T-helper 2 cell treated with Interferon-gamma antibody and Interleukin-4, amounts not matched to agents 100 ng/mL and 5 ng/mL, for 36 hours (primary cell): ENCODE measurements around the gene PLEKHB2. TPM values are rescaled to one million over a fixed set of nuclear protein-coding genes. Genes with fewer than 3 reads are reported as not detected.

Source experiments
- intact Hi-C: fragments of 100-400 bp; cut with micrococcal nuclease; formaldehyde crosslinking; loops from one replicate; pipeline ENCODE4 v1.15.1; 2023
- total RNA-seq: library from RNA; stranded (reverse); gene quantifications from 2 replicates; pipeline ENCODE4 v1.2.3, GENCODE V29; 2022

The PLEKHB2 gene
- total RNA-seq, 1 donor from 2014 or later: 69.9 TPM

DNA sequence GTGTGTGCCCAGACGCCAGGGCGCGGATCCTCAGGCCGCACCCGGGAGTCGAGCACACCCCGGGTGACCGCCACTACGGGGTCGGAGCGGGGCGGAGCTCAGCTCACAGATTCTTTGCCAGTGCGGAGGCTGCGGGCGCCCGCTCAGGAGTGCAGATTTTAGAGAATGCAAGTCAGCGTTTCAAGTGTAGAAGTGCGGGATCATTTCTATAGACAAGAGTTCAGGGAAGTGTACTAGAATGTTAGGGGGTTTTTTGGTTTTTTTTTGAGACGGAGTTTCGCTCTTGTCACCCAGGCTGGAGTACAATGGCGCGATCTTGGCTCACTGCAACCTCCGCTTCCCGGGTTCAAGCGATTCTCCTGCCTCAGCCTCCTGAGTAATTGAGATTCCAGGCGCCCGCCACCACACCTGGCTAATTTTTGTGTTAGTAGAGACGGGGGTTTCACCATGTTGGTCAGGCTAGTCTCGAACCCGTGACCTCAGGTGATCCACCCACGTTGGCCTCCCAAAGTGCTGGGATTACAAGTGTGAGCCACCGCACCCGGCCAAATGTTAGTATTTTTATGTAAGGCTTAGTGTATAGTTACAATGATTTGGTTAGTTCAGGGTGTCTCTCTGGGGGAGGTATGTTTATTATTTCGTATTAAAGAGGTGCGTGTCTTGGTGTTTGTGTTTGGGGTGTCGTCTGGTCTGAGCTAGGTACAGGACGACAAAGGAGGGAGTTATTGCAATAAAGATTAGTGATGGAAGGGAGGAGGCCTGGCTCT lies 11.3 kb upstream of the PLEKHB2 start:
- intact Hi-C loops: loop anchor here (1.0 to 5.0 kb wide), 5 partner anchors 10 to 752 kb away; partner anchors contain the start of genes GPR148, IMP4 and MZT2A

DNA sequence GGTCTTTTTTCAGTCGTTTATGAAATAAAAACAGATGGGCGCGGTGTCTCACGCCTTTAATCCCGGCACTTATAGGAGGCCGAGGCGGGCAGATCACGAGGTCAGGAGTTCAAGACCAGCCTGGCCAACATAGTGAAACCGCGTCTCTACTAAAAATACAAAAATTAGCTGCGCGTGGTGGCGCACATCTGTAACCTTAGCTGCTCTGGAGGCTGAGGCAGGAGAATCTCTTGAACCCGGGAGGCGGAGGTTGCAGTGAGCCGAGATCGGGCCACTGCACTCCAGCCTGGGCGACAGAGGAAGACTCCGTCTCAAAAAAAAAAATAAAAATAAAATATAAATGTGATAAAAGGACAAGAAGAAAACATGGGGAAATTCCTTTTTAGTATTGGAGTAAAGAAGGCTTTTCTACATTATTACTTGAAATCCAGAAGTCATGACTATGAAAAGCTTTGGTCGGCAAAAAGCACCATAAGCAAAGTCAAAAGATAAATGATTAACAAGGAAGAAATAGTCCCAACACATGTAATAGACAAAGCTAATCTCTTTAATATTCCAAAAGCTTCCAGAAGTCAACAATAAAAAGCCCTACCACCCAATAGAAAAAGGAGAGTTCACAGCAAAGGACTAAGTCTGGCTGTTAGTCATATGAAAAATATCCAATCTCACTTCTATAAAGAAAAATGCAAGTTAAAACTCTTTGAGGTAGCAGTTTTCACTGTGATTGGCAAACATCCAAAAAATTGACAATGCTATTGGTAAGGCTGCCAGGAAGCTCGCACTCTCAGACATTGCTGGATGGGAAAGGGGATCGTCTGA lies 10.5 kb upstream of the PLEKHB2 start:
- intact Hi-C loops: loop anchor here (5.0 kb wide), 2 partner anchors 367 to 752 kb away; partner anchors contain the start of genes GPR148 and IMP4

DNA sequence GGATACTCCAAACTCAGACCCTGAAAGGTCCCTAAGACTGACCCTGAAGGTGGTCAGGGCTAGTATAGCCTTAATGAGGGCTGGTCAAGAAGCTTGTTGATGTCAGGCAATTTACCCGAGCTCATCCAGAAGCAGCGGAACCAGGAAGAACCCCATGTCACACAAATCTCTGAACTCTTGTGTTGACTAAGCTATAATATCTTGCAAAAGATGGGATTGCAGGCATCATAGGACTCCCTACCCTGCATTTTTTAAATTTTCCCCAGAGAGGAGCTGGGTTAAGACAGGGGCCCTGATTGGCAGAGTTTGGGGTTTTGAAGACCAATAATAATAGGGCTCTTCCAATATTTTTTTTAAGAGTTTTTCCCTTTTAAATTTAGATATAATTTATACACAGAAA lies 2.0 kb upstream of the PLEKHB2 start:
- intact Hi-C loops: no loop called here

DNA sequence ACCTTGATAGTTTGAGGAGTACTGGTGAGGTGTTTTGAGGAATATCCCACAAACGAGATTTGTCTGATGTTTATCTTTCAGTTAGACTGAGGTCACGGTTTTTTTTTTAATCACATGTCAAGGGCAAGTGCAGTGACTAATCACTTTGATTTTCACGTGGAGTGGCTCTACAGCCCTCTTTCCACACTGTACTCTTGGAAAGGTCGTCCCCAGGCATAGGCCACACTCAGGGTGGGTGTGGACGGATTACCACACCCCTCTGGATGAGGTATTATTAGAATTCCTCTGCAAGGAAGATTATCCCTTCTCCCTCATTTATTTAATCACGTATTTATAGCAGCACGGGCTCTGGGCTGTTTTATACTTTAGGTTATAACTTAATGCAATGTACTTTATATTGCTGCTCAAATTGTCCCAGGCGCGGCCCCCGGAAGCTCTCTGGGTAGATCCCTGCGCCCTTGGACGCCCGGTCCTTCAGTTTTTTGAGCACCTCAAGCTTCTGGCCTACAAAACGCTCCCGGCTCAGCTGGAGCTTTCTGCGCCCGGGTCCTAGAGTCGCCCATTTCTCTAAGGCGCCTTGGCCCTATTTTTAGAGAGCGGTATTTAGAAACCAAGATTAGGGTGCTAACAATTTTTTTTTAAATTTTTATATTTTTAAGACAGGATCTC lies 515 bp upstream of the PLEKHB2 start:
- intact Hi-C loops: loop anchor here (1.0 to 5.0 kb wide), 3 partner anchors 11 to 388 kb away; partner anchors contain the start of genes FAM168B and MZT2A

DNA sequence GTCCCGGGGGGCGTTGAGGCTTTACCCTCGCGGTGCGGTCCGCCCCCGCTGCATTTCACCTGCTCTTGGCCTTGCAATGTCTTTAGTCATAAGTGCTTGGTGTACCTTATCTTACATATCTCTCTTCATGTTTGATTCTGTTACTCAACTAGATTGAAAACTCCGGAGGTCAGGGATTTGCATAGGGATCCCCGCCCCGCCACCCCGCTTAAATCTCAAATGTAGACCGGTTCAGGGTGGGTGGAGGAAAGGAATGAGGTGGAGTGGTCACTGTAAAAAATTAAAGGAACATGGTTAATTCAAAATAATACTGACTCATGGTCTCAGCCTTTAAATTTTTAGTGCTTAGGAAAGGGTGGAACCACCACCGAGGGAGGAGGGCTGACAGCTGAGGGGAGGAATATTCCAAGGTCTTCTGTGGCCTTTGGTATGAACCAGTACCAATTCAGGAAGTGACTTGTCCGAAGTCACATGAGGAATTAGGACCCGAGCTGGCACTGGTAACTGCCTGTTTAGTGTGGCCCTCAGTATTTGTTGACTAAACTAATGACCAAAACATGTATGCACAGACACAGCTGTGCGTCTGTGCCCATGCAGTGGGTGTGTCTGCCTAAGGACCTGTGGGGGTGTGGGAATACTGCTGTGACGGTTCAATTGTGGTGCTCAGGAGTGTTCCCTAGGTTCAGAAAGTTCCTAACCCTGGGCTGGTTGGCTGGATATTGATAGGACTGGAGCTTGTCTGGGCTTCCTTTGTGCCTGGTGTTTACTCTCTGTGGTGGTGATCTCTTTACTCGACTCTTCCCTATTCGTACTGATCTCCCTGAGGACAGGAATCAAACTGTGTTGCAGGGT lies 1.0 kb downstream of the PLEKHB2 start:
- intact Hi-C loops: loop anchor here (1.0 to 5.0 kb wide), 3 partner anchors 9 to 387 kb away; partner anchors contain the start of gene MZT2A

DNA sequence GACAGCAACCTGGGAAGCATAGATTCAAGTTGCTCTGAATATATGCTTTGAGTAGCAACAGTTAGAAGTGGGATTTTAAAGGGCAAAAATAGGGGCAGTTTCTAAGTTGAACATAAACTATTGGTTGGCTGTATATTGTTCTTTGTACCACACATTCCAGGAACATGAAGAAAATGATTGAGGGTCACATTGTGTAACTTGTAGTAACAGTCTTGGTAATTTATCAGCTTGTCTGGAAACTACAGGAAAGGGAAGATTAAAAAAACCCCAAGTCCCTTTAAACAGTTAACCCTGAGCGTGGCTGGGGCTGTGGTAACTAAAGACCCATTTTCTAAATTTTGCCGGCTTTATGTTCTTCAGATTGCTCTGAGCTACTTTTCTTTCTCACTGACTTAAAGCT lies 7.4 kb downstream of the PLEKHB2 start:
- intact Hi-C loops: no loop called here

DNA sequence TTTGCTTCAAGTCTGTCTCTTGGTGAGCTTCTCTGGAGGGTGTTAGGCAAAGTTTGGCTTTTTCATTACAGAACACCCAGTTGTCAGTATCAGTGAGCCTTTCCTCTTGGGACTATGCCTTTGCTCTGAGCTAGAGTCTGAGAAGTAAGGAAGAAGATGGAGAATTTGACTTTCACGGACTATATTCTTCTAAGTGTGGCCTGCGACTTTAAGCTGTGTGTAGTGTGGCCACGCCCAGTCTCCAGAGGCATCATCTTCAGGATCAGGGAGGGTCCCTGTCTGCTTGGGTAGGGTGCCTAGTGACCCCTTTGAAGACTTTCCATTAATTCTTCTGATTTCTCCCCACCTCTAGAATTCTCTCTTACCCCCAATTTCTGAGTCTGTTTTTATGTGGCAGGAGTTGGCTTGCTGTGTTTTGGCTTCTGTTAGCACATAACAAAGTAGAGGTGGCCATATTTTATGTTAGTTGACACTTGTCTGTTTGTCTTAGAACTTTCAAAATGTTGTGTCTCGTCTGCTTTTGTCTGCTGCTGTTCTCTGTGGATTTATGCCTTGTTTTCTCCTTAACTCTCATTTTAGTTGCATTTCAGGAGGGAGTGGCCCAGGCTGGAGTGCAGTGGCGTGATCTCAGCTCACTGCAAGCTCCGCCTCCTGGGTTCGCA lies 8.6 kb downstream of the PLEKHB2 start:
- intact Hi-C loops: no loop called here

DNA sequence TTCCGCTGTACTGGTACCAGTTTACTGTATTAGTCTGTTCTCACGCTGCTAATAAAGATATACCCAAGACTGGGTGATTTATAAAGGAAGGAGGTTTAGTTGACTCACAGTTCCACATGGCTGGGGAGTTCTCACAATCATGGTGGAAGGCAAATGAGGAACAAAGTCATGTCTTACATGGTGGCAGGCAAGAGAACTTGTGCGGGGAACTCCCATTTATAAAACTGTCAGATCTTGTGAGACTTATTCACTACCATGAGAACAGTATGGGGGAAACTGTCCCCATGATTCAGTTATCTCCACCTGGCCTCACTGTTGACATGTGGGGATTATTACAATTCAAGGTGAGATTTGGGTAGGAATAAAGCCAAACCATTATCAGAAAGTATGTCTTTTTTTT lies 9.8 kb downstream of the PLEKHB2 start:
- intact Hi-C loops: loop anchor here (1.0 kb wide), 1 partner anchor 9 kb away; no protein-coding TSS in a partner anchor

DNA sequence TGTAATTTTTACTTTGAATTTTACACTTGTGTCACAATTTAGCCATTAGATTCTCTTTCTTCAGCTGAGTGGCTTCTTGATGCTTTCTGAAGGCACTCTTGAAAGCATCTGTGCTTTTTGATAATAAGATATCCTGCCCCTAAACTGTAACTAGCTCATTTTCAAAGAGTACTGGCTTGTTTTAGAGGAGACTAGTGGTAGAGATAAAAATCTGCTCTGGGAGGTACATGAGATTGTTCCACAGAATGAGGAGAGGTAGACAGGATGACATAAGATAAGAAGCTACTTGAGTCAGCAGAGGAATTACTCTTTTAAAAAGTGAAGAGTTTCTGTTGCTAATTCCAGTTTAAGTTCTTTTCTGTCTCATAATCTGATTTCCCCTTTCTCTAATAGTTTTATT lies 10.6 kb downstream of the PLEKHB2 start:
- intact Hi-C loops: loop anchor here (1.0 kb wide), 1 partner anchor 9 kb away; no protein-coding TSS in a partner anchor

DNA sequence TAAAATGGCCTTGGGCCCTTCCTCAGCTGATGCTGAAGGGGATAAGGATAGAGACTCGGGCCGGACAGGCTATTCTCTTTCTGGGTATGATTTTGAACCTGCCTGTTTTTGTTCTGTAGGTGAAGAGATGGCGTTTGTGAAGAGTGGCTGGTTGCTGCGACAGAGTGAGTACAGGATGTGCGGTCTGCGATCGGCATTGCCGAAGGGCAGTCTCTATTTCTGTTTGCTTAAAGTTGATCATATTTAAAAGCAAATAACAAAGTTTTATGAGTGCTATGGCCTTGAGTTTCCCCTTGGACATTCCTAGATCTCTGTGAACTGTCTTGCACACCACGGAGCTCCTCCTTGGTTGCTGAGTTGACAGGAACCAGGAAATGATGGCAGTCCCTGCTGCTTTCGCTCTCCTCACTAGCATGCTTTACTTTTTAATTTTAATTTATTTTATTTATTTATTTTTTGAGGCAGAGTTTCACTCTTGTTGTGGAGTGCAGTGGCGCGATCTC lies 15.7 kb downstream of the PLEKHB2 start:
- intact Hi-C loops: no loop called here

DNA sequence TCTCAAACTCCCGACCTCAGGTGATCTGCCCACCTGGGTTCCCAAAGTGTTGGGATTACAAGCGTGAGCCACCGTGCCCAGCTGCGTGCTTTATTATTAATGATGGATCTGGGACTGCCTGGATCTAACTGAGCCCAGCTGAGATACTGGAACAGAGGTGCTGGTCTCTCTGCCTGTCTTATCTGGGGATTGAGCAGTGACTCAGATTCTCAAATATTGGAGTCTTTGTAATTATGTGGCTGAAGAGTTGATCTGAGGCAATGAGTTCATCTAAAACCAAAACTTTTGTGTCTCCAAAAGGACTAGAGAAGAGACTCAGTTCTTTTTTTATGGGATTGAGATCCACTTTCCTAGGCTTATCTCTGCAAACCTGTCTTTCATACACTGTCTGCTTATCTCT lies 16.3 kb downstream of the PLEKHB2 start:
- intact Hi-C loops: no loop called here

DNA sequence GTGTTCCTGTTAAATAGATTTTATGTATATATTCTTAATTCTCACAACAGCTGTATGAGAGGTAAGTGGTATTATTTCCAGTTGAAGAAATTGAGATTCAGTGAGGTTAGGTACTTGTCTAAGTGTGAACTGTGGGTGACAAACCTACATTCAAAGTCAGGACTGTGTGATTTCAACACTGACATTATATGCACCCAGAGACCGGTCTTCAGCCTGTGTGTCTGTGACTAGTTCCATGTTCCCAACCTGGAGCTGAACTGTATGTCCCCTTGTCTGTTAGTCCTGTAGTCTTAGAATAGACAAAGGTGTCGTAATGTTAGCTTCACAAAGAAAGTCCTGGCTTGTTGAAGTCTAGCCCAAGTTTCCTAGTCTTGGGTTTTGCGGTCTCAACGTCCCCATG lies 17.4 kb downstream of the PLEKHB2 start:
- intact Hi-C loops: no loop called here

DNA sequence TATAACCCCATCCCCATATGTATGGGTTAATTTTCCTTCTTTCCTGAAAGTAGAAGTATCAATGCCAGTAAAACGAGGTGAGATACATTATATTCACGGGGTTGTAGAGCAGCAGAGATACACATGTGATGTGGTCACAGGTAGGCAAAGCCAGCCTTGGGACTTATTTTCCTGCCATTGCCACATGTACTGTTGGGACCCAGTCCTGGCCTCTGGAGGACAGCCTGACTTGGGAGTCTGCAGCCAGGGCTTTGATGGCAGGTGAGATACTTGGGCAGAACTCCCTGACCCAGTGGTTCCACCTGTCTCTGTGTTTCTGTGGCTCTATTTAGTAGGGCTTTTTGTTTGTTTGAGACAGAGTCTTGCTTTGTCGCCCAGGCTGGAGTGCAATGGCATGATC lies 18.1 kb downstream of the PLEKHB2 start:
- intact Hi-C loops: no loop called here

DNA sequence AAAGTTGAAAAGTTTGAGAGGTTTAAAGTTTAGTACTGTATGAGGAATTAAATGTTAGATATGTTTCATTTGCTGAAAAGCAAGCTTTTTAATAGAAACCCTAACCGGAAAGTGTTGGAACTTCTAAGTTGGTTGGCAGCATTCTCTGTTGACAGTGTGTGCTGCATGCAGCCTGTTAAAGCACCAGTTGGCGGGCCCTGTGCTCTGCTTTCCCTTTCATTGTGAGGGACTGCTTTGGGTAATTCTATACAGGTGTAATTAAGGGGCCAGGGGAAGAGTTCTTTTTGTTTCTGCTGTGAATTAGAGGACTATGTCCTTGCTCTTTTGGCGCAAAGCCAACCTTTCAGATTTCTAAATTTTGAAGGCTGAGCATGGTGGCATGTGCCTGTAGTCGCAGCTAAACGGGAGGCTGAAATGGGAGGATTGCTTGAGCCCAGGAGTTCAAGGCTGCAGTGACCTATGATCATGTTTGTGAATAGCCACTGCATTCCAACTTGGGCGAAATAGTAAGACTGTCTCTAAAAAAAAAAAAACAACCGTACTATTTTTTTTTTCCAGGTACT lies 20.1 kb downstream of the PLEKHB2 start:
- intact Hi-C loops: no loop called here

DNA sequence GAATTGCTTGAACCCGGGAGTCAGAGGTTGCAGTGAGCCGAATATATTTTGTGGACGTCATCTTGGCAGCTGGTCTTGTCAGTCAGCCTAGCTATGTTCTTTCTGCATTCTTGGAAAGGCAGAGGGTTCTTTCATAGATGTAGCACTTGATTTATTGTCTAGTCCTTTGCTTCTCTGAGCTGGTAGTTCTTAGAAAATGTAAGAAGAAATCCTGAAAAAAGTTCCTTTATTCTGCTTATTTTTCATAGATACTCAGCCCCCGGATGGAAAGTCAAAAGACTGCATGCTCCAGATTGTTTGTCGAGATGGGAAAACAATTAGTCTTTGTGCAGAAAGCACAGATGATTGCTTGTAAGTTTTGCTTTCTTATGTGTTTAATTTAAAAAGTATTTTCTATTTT lies 21.3 kb downstream of the PLEKHB2 start:
- intact Hi-C loops: no loop called here

DNA sequence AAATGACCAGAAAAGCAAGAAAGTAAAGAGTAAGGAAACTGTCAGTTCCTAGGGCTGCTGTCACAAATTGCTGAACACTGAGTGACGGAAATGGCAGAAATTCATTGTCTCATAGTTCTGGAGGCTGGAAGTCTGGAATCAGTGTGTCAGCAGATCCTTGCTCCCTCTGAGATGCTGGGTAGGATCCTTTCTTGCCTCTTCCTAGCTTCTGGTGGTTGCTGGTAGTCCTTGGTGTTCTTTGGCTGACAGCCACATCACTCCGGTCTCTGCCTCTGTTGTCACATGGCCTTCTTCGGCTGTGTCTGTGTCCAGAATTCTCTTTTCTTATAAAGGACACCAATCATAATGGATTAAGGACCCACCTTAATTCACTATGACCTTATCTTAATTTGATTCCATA lies 21.9 kb downstream of the PLEKHB2 start:
- intact Hi-C loops: no loop called here

DNA sequence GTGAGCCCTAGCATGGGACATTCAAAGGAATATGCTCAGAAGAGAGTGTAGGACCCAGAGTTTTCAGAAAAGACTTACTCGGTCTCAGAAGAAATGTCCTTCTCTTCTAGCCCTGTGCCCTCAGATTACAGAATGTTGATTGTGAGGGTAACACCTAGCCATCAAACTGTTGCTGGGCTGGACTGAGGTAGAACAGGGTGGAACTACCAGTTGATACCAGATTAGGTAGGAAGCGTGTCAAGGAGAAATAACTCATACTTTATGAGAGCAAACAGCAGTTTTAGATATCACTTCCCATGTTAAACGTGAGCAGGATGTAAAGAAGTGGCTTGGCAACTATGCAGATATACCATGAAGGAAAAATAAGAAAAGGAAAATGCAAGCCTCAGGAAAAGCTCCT lies 22.8 kb downstream of the PLEKHB2 start:
- intact Hi-C loops: no loop called here

DNA sequence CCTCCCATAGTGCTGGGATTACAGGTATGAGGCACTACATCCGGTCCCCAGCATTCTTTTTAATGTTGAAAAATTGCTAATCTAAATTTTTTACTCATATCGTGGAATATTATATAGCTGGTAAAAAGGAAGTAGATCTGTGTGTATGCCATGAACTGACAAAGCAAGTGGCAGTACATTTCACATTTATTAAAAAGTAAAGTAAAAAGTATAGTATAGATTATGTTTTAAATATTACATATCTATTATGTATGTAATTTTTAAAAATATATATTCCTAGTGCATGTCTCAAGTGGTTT lies 25.1 kb downstream of the PLEKHB2 start:
- intact Hi-C loops: no loop called here

DNA sequence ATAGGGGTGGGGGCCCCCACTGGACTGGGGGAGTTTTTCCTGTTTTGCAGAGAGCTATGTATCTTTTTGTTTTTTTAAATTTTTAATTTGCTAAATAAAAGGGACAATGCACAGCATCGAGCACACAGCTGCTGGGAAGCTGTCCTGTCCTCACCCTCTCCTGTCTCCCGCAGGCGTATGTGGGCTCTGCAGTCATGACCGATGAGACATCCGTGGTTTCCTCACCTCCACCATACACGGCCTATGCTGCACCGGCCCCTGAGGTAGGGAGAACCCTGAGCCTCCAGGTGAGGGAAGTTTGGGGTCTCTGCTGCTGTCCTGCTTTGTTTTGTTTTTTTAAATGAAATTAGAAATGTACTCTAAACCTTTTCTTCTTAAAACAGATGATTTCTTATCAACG lies 27.6 kb downstream of the PLEKHB2 start:
- intact Hi-C loops: no loop called here

DNA sequence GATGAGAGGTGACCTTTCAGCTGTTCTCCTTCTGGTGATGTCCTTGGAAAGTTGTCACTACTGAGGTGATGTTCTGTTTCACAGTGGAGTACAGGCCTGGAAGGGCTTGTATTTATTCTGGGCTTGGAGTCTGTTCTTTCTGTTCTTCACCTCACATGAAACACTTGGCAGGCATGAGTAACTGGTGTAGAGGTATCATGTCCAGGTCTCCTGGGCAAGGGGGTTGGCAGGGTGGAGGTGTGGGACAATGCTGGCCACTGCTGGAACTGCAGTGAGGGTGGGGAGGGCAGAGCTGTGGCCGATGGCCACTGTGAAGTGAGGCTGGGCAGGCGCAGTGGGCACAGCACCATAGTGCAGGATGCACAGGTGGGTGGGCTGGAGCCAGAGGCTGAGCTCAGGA lies 35.4 kb downstream of the PLEKHB2 start:
- intact Hi-C loops: no loop called here
